Effector CD8-positive, alpha-beta T cell (primary cell): ENCODE data around the gene ISLR2.
"Not testable (repeated sequence)": the region's sequence is repeated elsewhere in the genome, so short reads cannot be mapped to it uniquely, and the experiment has no call there.

Source experiments
- DNase-seq: peaks from one replicate; lab custom pipeline; 2025; lab: John Stamatoyannopoulos, UW
- total RNA-seq, 4 experiments: gene quantifications; one replicate each; lab custom pipeline; 2026; lab: John Stamatoyannopoulos, UW

The ISLR2 gene
- total RNA-seq, result 0 to 0.09 (median 0) reads per million in 4 experiments

GRCh38 chr15:74130155-74130848 is at the start of gene ISLR2:
Gene ISLR2, plus strand, starts transcription at chr15:74130586. Its CDS starts 2,169 bp downstream, at chr15:74132755.
- no peak for DNase-seq

GRCh38 chr15:74082450-74082849 is 47.9 kb upstream of the ISLR2 start, which contains the start of gene GOLGA6A:
Gene GOLGA6A, minus strand, starts transcription at chr15:74082550. Its CDS starts 41 bp downstream, at chr15:74082509.
- not testable (repeated sequence) for DNase-seq

- not testable (repeated sequence) for DNase-seq
These were observed 35.8 kb upstream of the ISLR2 start for GRCh38 chr15:74094567-74094966.

- not testable (repeated sequence) for DNase-seq
These were observed 34.8 kb upstream of the ISLR2 start for GRCh38 chr15:74095610-74096009.

- not testable (repeated sequence) for DNase-seq
These were observed 33.5 kb upstream of the ISLR2 start for GRCh38 chr15:74096753-74097474.

GRCh38 chr15:74099963-74100733 is 30.2 kb upstream of the ISLR2 start:
- DNase-seq, result not testable (repeated sequence)

GRCh38 chr15:74108111-74108510 is 22.3 kb upstream of the ISLR2 start:
- DNase-seq, result no peak

GRCh38 chr15:74108611-74109010 is 21.8 kb upstream of the ISLR2 start:
- not testable (repeated sequence) for DNase-seq

GRCh38 chr15:74109713-74110112 is 20.7 kb upstream of the ISLR2 start:
- no peak for DNase-seq

- DNase-seq, result no peak
These were observed 10.0 kb upstream of the ISLR2 start for GRCh38 chr15:74120426-74120825.

GRCh38 chr15:74121039-74121438 is 9.3 kb upstream of the ISLR2 start:
- no peak for DNase-seq

- DNase-seq, result no peak
These were observed 8.5 kb upstream of the ISLR2 start for GRCh38 chr15:74121858-74122257.

- DNase-seq, result no peak
These were observed 7.8 kb upstream of the ISLR2 start for GRCh38 chr15:74122403-74123130.

GRCh38 chr15:74123131-74123429 is 7.3 kb upstream of the ISLR2 start:
- DNase-seq, result no peak

GRCh38 chr15:74123658-74124057 is 6.7 kb upstream of the ISLR2 start:
- DNase-seq, result no peak

GRCh38 chr15:74124196-74124595 is 6.2 kb upstream of the ISLR2 start:
- DNase-seq, result no peak

GRCh38 chr15:74124759-74125158 is 5.6 kb upstream of the ISLR2 start:
- no peak for DNase-seq

GRCh38 chr15:74127255-74127953 is 3.0 kb upstream of the ISLR2 start:
- DNase-seq, result peak; percentile 78

GRCh38 chr15:74127954-74128784 is 2.2 kb upstream of the ISLR2 start:
- no peak for DNase-seq
